ENCODE results near the gene APBB1.

DNA sequence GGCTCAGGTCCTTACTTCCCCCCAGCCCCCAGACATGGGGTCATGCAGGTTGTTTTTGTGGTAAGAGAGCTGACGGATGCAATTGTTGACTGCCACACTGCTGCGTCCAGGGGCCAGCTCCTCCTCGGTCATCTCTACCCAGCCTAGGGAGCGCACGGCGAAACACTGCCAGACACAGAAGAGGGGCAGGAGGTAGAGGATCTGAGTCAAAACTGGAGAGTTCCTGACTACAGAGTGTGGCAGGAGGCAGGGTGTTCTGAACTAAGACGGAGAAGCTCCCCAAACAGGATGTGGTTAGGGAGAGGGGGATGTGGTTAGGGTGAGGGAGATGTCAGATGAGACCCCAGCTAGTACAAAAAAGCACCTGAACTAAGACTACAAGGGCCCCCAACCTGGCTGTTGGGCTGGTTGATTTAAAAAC, 16.3 kb downstream of the APBB1 start:
- TF ChIP-seq, protein P1, sequence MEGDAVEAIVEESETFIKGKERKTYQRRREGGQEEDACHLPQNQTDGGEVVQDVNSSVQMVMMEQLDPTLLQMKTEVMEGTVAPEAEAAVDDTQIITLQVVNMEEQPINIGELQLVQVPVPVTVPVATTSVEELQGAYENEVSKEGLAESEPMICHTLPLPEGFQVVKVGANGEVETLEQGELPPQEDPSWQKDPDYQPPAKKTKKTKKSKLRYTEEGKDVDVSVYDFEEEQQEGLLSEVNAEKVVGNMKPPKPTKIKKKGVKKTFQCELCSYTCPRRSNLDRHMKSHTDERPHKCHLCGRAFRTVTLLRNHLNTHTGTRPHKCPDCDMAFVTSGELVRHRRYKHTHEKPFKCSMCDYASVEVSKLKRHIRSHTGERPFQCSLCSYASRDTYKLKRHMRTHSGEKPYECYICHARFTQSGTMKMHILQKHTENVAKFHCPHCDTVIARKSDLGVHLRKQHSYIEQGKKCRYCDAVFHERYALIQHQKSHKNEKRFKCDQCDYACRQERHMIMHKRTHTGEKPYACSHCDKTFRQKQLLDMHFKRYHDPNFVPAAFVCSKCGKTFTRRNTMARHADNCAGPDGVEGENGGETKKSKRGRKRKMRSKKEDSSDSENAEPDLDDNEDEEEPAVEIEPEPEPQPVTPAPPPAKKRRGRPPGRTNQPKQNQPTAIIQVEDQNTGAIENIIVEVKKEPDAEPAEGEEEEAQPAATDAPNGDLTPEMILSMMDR (IDR thresholded peaks at IDR 0.05) = no peak
- TF ChIP-seq POLR2A (IDR thresholded peaks at IDR 0.05) = no peak
